CD4-positive, alpha-beta T cell (primary cell): ENCODE results near the gene PIGK. TPM values are rescaled to one million over a fixed set of nuclear protein-coding genes. Genes with fewer than 3 reads are reported as not detected.
A peak's percentile ranks its signal among the peaks of the same experiment; 100 is the strongest.

ENCODE experiments used
- ATAC-seq: fragments of 200-7000 bp; cut with Tn5 transposase; one replicate; pipeline ENCODE4 v1.10.0; 2022; ENCODE audit warnings: mild to moderate bottlenecking; ENCODE audit not compliant: poor library complexity
- CTCF ChIA-PET: fragments of 350-600 bp; sonication (Branson Sonifier 250); formaldehyde crosslinking; loops from one replicate; lab custom pipeline; 2021; ENCODE audit warnings: antibody characterized with exemption, inconsistent platforms; lab: Charles Lee
- POLR2A ChIA-PET: fragments of 350-600 bp; sonication (Branson Sonifier 250); formaldehyde crosslinking; loops from one replicate; lab custom pipeline; 2021; ENCODE audit warnings: antibody characterized with exemption, inconsistent platforms; lab: Charles Lee
- DNase-seq, 14 experiments: peaks; one replicate each; pipeline ENCODE4 v3.0.0-alpha.2; 2013 to 2020; ENCODE audit warnings: mixed read lengths in 2 of 14
- H3K27ac ChIP-seq, 2 donors: one replicate each; pipeline versions ENCODE4 v1.5.1 to v1.7.0; 2013; ENCODE audit warnings: low read length in 2 of 2, low read depth in 1 of 2, mild to moderate bottlenecking in 1 of 2
- H3K27me3 ChIP-seq, 2 experiments: 1 replicate in 1 of 2; 2 replicates in 1 of 2; pipeline versions ENCODE4 v1.6.1 to v1.7.0; 2013; ENCODE audit warnings: low read length in 2 of 2, control low read depth in 1 of 2, mild to moderate bottlenecking in 1 of 2, moderate library complexity in 1 of 2; ENCODE audit not compliant: insufficient read depth in 2 of 2, control insufficient read depth in 1 of 2
- H3K36me3 ChIP-seq: one replicate; pipeline ENCODE4 v1.6.1; 2013; ENCODE audit warnings: low read length, control low read depth; ENCODE audit not compliant: insufficient read depth
- H3K4me1 ChIP-seq: one replicate; pipeline ENCODE4 v1.6.1; 2013; ENCODE audit warnings: low read length, control low read depth; ENCODE audit not compliant: insufficient read depth
- H3K4me3 ChIP-seq: one replicate; pipeline ENCODE4 v1.5.1; 2013; ENCODE audit warnings: mild to moderate bottlenecking, low read length, moderate library complexity
- H3K9me3 ChIP-seq, 2 experiments: 1 replicate in 1 of 2; 2 replicates in 1 of 2; pipeline versions ENCODE4 v1.6.1 to v1.7.0; 2013; ENCODE audit warnings: low read length in 2 of 2, mild to moderate bottlenecking in 2 of 2, control low read depth in 1 of 2, moderate library complexity in 1 of 2; ENCODE audit not compliant: control insufficient read depth in 1 of 2, insufficient read depth in 1 of 2
- H3K27ac Mint-ChIP-seq: one replicate; pipeline ENCODE4 v1.8.0; 2020; ENCODE audit warnings: mixed read lengths
- H3K27me3 Mint-ChIP-seq: one replicate; pipeline ENCODE4 v1.8.0; 2021; ENCODE audit warnings: mixed read lengths
- H3K36me3 Mint-ChIP-seq: one replicate; pipeline ENCODE4 v1.8.0; 2021; ENCODE audit warnings: low read depth, mixed read lengths
- H3K4me1 Mint-ChIP-seq: one replicate; pipeline ENCODE4 v1.8.0; 2021; ENCODE audit warnings: low read depth, mixed read lengths
- H3K4me3 Mint-ChIP-seq: one replicate; pipeline ENCODE4 v1.8.0; 2020; ENCODE audit warnings: mild to moderate bottlenecking, mixed read lengths
- H3K9me3 Mint-ChIP-seq: one replicate; pipeline ENCODE4 v1.8.0; 2020; ENCODE audit warnings: mixed read lengths
- CTCF ChIP-seq: fragments of 200-600 bp; IDR thresholded peaks from one replicate; pipeline ENCODE4 v1.8.0; 2022; ENCODE audit warnings: antibody characterized with exemption, mild to moderate bottlenecking
- intact Hi-C, 2 experiments: fragments of 100-400 bp; cut with DNase I in 1 of 2; cut with micrococcal nuclease in 1 of 2; formaldehyde crosslinking; loops; one replicate each; pipeline versions ENCODE4 v1.15.1 to v1.9.0; 2023 to 2025; cut with DNase I, micrococcal nuclease
- total RNA-seq, 174 experiments: library from RNA in 2 of 174; stranded (reverse) in 2 of 174; gene quantifications; one replicate each; pipeline ENCODE4 v1.2.3 and lab custom pipeline; 2021 to 2026

The PIGK gene
- total RNA-seq, 2 experiments from 2014 or later = 10.1 to 10.3 TPM

GRCh38 chr1:77056525-77056924 lies 162.7 kb downstream of the PIGK start:
- no peak overlapping the region for H3K27ac ChIP-seq
- ATAC-seq = no peak
- H3K9me3 Mint-ChIP-seq = no peaks in the 10 kb centered on the region

GRCh38 chr1:77051425-77051824 lies 167.8 kb downstream of the PIGK start:
- ChIA-PET CTCF (no interaction called here), POLR2A (no interaction called here)
- no peak for TF ChIP-seq CTCF
- no peak for ATAC-seq
- Histone ChIP-seq H3K4me1 (peaks cover 5% of the 10 kb centered on the region), H3K27ac (no peak overlapping the region), H3K36me3 (no peaks in the 10 kb centered on the region), H3K4me3 (no peak overlapping the region), H3K9me3 (no peaks in the 10 kb centered on the region), H3K27me3 (no peaks in the 10 kb centered on the region)
- H3K4me1 Mint-ChIP-seq = peaks cover 22% of the 10 kb centered on the region
- no peaks in the 10 kb centered on the region for H3K36me3 Mint-ChIP-seq
- intact Hi-C loops = no loop called here
- no peaks in the 10 kb centered on the region for H3K9me3 Mint-ChIP-seq
- no peak overlapping the region for H3K4me3 Mint-ChIP-seq
- no peak for DNase-seq
- H3K27ac Mint-ChIP-seq = no peak overlapping the region
- H3K27me3 Mint-ChIP-seq = no peaks in the 10 kb centered on the region

More at GRCh38 chr1:77056525-77056924, 162.7 kb downstream of the PIGK start:
- DNase-seq = no peak
- Mint-ChIP-seq H3K36me3 (no peaks in the 10 kb centered on the region), H3K27me3 (no peaks in the 10 kb centered on the region), H3K4me1 (no peaks in the 10 kb centered on the region), H3K27ac (no peak overlapping the region), H3K4me3 (no peak overlapping the region)
- intact Hi-C loops = no loop called here
- ChIA-PET CTCF (no interaction called here), POLR2A (no interaction called here)
- Histone ChIP-seq H3K9me3 (no peaks in the 10 kb centered on the region), H3K4me1 (no peaks in the 10 kb centered on the region), H3K4me3 (no peak overlapping the region), H3K27me3 (peaks cover under 1 to 5% of the 10 kb centered on the region in 2 experiments), H3K36me3 (no peaks in the 10 kb centered on the region)
- TF ChIP-seq CTCF = no peak

GRCh38 chr1:77048615-77049005 lies 170.6 kb downstream of the PIGK start:
- Mint-ChIP-seq H3K27me3 (no peaks in the 10 kb centered on the region), H3K9me3 (no peaks in the 10 kb centered on the region), H3K4me3 (no peak overlapping the region), H3K36me3 (no peaks in the 10 kb centered on the region), H3K4me1 (peaks cover 22% of the 10 kb centered on the region), H3K27ac (no peak overlapping the region)
- Histone ChIP-seq H3K9me3 (peaks cover 0 to 6% of the 10 kb centered on the region in 2 experiments), H3K36me3 (no peaks in the 10 kb centered on the region), H3K4me1 (peaks cover 5% of the 10 kb centered on the region), H3K27me3 (no peaks in the 10 kb centered on the region), H3K27ac (no peak overlapping the region), H3K4me3 (no peak overlapping the region)
- ATAC-seq (no peak), DNase-seq (peak in 1 of 14 experiments; percentile 1)
- intact Hi-C loops = no loop called here
- CTCF ChIA-PET = no interaction called here
- POLR2A ChIA-PET = no interaction called here
- TF ChIP-seq CTCF = no peak
